KBM-7 (cell line): ENCODE measurements around the gene SUGT1.

Source experiments
- DNase-seq: peaks from one replicate; pipeline ENCODE4 v3.0.0-alpha.2; 2015
- in situ Hi-C: fragments of 300-500 bp; cut with MboI; formaldehyde crosslinking; loops from 2 replicates; pipeline ENCODE4 v1.14.3; 2020; ENCODE audit warnings: low sequenced_read_pairs, low pct_unique_long_range_greater_than_20kb, mixed read lengths

SUGT1 gene

DNA sequence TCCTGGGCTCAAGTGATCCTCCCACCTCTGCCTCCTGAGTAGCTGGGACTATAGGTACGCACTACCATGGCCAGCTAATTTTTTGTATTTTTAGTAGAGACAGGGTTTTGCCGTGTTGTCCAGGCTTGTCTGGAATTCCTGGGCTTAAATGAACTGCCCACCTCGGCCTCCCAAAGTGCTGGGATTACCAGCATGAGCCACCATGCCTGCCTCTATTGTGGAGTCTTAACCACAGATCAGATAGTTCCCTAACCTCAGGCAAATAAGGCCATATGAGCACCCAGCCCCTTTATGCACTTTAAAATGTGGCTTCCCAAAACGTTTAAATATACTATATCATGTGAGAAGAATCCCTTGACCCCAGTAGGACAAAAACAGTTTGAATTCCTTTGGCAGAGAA is 70.5 kb downstream of the SUGT1 start:
- in situ Hi-C loops, result no loop called here

DNA sequence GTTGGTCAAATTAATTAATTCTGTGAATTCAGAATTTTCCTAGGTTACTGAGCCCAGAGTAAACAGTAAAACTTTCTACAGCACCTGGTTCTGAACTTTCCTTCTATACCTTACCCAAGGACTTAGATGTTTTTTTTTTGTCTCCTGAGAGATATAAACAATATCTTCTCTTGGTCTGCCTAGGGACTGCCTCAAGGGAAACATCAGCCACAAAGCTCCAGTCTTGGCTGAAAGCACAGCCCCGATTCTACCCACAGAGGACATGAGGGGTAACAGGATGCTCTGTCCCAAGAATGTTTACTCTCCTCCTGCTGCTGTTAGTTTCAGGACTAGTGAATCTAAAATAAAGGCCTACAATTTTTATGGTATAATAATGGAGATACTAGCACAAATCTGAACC is 72.7 kb downstream of the SUGT1 start:
- in situ Hi-C loops, result no loop called here
- DNase-seq, result no peak

More for the DNA sequence above, 70.5 kb downstream of the SUGT1 start:
- DNase-seq, result no peak

GRCh38 chr13:52726258-52726657 is 73.6 kb downstream of the SUGT1 start:
- in situ Hi-C loops, result no loop called here
- DNase-seq, result no peak

- DNase-seq, result no peak
- in situ Hi-C loops, result no loop called here
Observed at GRCh38 chr13:52734075-52734623, 81.5 kb downstream of the SUGT1 start.

DNA sequence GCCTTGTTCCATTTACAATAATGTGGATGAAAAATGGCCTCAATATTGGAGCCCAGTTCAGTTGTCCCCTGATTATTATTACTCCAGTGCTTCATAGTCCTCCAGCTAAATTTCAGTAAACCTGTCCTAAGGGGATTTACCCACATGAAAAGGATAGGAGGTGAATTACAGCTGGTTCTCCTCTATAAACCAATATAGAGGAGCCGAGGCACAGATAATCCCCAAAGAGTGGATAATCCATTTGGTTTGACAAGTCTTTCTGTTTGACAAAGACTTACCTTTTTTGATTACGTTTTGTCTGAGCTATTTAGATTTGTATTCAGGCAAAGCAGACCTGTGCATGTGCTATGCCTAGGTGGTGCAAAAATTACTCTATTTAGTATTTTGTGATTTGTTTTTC is 84.3 kb downstream of the SUGT1 start:
- DNase-seq, result no peak
- in situ Hi-C loops, result no loop called here

GRCh38 chr13:52737451-52737850 is 84.8 kb downstream of the SUGT1 start:
- DNase-seq, result no peak
- in situ Hi-C loops, result no loop called here

GRCh38 chr13:52737965-52738364 is 85.3 kb downstream of the SUGT1 start:
- in situ Hi-C loops, result no loop called here
- no peak for DNase-seq

- no peak for DNase-seq
- in situ Hi-C loops, result no loop called here
Observed at GRCh38 chr13:52738719-52739467, 86.3 kb downstream of the SUGT1 start.

GRCh38 chr13:52739468-52740071 is 86.9 kb downstream of the SUGT1 start, which contains the start of gene CNMD:
Gene CNMD (minus strand): TSS chr13:52739820. CDS start chr13:52739701, 119 bp downstream.
- no peak for DNase-seq

DNA sequence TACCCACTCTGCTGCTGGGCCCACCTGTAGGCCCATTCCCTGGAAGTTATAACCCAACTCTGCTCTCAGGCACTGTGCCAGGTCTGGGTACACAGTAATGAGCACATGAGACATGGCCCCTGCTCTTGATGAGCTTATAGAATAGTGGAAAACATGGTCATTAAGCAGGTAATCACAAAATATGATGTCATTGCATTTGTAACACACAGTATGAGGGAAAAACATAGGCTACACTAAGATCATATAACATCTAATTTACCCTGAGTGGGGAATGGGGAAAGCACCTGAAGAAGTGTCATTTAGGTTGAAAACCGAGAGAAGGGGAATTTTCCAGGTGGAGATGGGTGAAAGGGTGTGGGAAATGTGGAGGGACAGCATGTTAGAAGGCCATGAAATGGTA is 90.9 kb downstream of the SUGT1 start:
- DNase-seq, result no peak
- in situ Hi-C loops, result no loop called here

More at GRCh38 chr13:52739468-52740071, 86.9 kb downstream of the SUGT1 start, which contains the start of gene CNMD:
- in situ Hi-C loops, result no loop called here

DNA sequence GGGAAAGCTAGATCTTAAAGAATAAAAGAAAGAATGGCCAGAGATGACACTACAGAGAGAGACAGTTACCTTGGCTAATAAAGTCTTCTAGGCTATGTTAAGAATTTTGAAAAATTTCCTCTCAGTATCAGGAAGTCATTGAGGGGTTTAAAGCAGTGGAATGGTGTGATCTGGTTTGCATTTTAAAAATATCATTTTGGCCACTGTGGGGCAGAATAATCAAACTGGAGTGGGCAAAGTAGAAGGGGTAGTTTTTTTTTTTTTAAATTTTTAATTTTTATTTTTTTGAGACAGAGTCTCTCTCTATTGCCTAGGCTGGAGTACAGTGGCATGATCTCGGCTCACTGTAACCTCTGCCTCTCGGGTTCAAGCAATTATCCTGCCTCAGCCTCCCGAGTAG is 91.4 kb downstream of the SUGT1 start:
- DNase-seq, result no peak
- in situ Hi-C loops, result no loop called here

GRCh38 chr13:52744842-52745375 is 92.3 kb downstream of the SUGT1 start:
- in situ Hi-C loops, result no loop called here
- no peak for DNase-seq

- DNase-seq, result no peak
- in situ Hi-C loops, result no loop called here
Observed at GRCh38 chr13:52746141-52746540, 93.5 kb downstream of the SUGT1 start.

GRCh38 chr13:52749419-52749818 is 96.8 kb downstream of the SUGT1 start:
- in situ Hi-C loops, result no loop called here
- no peak for DNase-seq
